Activated T-cell treated with anti-CD3 and anti-CD28 coated beads for 24 hours (primary cell): Measurements from ENCODE around the gene HOXA7.

Experiments used
- DNase-seq: peaks from one replicate; pipeline ENCODE4 v3.0.0-alpha.2; 2020; ENCODE audit warnings: low read depth

HOXA7 gene

GRCh38 chr7:27118580-27118979, 37.9 kb downstream of the HOXA7 start:
- no peak for DNase-seq

- DNase-seq, result no peak
Observed at GRCh38 chr7:27117887-27118491, 38.5 kb downstream of the HOXA7 start.

GRCh38 chr7:27116962-27117886, 39.3 kb downstream of the HOXA7 start:
- DNase-seq, result no peak

GRCh38 chr7:27116031-27116961, 40.2 kb downstream of the HOXA7 start:
- DNase-seq, result no peak

GRCh38 chr7:27115221-27116026, 41.1 kb downstream of the HOXA7 start:
- DNase-seq, result no peak

GRCh38 chr7:27114881-27115220, 41.6 kb downstream of the HOXA7 start:
- DNase-seq, result no peak

GRCh38 chr7:27113991-27114769, 42.3 kb downstream of the HOXA7 start:
- DNase-seq, result no peak

GRCh38 chr7:27112955-27113949, 43.2 kb downstream of the HOXA7 start:
- no peak for DNase-seq

- no peak for DNase-seq
Observed at GRCh38 chr7:27112361-27112760, 44.1 kb downstream of the HOXA7 start.

- DNase-seq, result no peak
Observed at GRCh38 chr7:27111751-27112277, 44.7 kb downstream of the HOXA7 start.

- DNase-seq, result no peak
Observed at GRCh38 chr7:27111042-27111750, 45.3 kb downstream of the HOXA7 start.

GRCh38 chr7:27110186-27111031, 46.1 kb downstream of the HOXA7 start:
- no peak for DNase-seq

GRCh38 chr7:27109466-27110185, 46.8 kb downstream of the HOXA7 start:
- no peak for DNase-seq

- DNase-seq, result no peak
Observed at GRCh38 chr7:27108390-27109127, 47.9 kb downstream of the HOXA7 start.

GRCh38 chr7:27107391-27108381, 48.8 kb downstream of the HOXA7 start:
- DNase-seq, result no peak
